GM21423 (cell line): Measurements from ENCODE around the gene POTEG.
"Not testable (repeated sequence)": the region's sequence is repeated elsewhere in the genome, so short reads cannot be mapped to it uniquely, and the experiment has no call there.

Experiments
- ATAC-seq: cut with Tn5 transposase; IDR thresholded peaks from one replicate; pipeline ENCODE4 v1.9.1; 2021; ENCODE audit warnings: mild to moderate bottlenecking, moderate library complexity; ENCODE audit not compliant: unreplicated experiment

The POTEG gene

GRCh38 chr14:19374451-19374903 lies 59.7 kb downstream of the POTEG start:
- not testable (repeated sequence) for ATAC-seq

- ATAC-seq: not testable (repeated sequence)
Measured at GRCh38 chr14:19372813-19373500, 61.2 kb downstream of the POTEG start.

- not testable (repeated sequence) for ATAC-seq
Measured at GRCh38 chr14:19371767-19372166, 62.4 kb downstream of the POTEG start.

DNA sequence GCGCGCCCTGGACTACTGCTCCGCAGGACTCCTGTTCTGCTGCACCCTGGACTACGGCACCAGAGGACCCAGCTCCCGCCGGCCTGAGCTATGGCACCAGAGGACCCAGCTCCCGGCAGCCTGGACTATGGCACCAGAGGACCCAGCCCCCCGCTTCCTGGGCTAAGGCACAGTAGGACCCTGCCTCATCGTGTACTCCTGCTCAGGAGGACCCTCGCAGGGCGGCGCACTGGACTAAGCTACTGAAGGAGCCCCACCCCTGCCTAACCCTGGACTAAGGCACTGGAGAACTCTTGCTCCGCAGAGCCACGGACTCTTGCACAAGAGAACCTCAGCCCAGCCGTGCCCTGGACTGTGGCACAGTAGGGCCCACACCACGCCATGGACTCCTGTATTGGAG lies 71.3 kb downstream of the POTEG start:
- not testable (repeated sequence) for ATAC-seq

- ATAC-seq: not testable (repeated sequence)
Measured at GRCh38 chr14:19362323-19362722, 71.8 kb downstream of the POTEG start.

DNA sequence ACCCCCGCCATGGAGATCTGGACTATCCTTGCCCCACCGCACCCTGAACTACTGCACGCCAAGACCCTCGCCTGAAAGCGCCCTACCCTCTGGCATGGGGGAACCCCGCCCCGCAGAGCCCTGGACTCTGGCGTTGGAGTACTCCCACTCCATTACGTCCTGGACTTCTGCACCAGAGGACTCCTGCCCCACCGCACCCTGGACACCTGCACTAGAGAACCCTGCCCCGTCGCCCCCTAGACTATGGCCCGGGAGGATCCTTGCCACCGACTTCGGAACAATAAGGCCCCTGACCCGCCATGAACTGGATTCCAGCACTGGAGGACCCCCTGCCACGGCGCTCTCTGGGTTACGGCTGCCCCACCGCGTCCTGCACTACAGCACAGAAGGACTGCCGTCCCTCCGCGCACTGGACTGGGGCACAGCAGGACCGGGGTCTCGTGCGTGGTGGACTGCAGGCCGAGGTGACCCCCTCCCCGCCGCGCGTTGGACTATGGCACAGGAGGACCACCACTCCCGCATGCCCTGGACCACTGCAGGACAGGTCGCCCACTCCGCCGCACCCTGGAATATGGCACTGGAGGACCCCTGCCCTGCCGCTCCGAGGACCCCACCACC lies 72.4 kb downstream of the POTEG start:
- ATAC-seq: not testable (repeated sequence)

DNA sequence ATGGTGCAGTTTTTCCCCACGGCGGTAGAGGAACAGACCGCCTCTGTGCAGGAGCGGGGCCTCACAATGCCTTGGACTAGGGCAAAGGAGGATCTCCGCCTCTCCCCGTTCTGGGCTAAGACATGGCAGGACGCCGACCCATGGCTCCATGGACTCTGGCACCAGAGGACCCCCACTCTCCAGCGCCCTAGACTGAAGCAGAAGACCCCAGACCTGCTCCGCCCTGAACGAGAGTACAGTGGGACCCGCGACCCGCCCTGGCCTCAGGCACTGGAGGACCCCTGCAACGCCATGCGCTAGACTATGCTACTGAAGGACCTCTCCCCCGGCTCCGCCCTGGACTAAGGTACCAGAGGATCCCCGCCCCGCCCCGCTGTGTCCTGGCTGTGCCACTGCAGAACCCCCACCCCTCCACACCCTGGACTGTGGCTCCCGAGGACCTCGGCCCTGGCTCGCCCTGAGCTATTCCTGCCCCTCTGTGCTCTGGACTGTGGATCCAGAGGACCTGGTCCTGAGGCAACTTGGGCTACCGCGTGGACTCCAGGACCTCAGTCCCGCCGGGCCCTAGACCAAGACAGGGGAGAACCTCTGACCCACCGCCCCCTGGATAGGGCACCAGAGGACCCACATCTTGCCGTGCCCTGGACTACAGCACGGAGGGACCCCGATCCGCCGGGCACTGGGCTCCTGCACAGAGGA lies 73.1 kb downstream of the POTEG start:
- ATAC-seq: not testable (repeated sequence)
